HG03565 (cell line): Measurements from ENCODE around the gene PTPN1.

Source experiments
- ATAC-seq: cut with Tn5 transposase; IDR thresholded peaks from one replicate; pipeline ENCODE4 v1.9.1; 2021; ENCODE audit warnings: mild to moderate bottlenecking, moderate library complexity; ENCODE audit not compliant: unreplicated experiment

PTPN1 gene

DNA sequence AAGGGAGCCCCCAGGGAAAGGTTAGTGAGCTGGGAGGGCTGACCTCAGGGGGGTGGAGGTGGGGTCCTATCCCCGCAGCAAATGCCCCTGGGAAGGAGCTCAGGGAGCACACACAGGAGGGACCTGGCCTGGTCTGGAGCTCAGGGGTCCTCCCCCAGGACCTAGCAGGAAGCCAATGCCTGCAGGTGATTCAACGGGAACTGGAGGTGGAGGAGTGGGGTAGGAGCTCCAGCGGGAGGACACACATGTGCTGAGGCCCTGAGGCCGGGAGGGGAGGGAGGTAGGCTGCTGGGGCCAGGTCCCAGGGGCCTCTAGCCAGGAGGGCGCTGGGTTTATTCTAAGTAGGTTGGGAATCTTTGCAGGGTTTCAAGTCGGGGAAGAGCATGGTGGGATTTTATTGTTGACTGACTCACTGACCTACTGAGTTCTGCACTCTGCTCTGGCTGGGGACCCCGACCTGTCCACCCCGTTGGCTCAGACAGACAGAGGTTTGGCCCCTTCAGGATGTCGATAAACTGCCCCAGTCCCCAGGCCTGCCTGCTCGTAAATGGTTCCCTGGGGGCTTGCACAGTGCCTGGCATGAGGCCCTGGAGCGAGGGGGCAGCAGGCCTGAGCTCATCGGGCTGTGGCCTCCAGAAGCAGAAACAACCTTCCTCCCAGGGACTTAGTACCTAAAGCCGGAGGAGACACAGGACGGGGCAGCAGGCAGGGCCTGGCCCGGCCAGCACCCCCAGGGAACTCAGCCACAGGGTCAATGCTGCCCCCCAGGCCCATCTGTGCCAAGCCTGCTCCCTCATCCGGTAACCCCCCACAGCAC lies 118.9 kb downstream of the PTPN1 start:
- no peak for ATAC-seq

DNA sequence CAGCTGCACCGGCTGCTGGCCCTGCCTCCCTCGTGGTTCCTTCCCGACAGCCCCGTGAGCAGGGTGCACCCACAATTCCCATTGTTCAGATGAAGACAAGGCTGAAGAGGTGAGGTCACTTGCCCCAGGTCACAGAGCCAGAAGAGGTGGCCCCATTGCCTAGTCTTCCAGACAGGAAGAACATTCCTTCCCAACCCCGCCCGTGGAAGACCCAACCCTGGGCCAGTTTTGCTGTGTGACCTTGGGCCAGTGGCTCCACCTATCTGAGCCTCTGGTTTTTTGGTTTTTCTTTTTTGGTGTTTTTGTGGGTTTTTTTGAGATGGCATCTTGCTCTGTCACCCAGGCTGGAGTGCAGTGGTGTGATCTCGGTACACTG lies 119.5 kb downstream of the PTPN1 start:
- no peak for ATAC-seq

DNA sequence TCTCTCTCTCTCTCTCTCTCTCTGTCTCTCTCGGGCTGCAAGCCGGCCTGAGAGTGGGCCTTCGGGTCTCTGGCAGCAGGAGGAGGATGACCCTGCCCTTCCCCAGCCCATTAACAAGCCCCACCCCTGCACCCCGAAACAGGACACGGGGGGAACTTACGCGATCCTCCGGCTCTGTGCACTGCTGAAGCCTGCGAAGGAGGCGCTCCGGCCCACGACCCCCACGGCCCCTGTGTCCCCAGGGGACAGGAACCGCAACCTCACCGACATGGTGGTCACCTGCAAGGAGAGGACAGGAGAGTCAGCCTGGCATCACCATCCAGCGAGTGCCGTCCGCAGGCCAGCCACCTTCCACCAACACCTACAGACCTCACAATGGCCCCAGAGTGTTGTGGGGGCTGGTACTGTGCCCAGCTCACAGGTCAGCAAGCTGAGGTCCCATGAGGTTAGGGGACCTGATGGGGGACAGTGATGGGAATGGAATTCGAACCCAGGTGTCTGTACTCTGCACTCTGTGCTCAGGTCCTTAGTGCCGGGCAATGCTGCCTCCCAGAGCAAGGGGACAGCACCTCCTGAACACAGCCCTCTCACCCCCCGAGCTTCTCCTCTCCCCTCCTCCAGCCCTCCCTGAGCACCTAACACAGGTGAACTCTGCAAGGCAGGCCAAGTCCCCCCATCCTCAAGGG lies 120.5 kb downstream of the PTPN1 start:
- ATAC-seq = no peak

DNA sequence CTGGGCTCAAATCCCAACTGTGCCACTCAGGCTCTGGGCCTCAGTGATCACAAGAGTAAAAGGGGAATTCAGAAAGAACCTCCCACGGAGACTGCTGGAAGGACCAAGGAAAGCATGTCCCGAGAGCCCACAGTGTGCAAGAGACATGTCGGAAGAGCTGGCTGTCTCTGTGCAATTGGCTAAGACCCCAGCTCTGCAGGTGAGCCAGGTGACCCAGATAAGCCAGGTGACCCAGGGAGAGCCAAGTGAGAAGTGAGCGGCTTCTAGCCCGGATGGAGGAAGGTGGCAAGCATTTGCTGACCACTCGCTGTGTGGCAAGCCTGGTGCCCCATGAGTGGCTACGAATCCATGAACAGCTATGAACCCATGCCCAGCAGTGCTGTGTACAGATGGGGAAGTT lies 122.1 kb downstream of the PTPN1 start:
- ATAC-seq = no peak

DNA sequence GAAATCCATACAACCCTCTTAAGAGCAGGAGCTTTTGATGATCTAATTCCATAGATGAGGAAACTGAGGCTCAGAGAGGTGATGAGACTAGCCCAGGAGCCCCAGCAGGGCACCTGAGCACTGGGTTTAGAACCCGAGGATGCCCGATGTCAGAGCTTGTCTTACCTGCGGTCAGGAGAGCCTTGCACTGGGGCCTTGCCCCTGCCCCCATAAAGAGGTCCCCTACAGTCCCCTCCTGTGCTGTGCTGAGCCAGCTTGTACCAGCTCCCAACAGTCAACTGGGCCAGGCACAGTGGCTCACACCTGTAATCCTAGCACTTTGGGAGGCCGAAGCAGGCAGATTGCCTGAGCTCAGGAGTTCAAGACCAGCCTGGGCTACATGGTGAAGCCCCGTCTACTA lies 122.5 kb downstream of the PTPN1 start:
- no peak for ATAC-seq

DNA sequence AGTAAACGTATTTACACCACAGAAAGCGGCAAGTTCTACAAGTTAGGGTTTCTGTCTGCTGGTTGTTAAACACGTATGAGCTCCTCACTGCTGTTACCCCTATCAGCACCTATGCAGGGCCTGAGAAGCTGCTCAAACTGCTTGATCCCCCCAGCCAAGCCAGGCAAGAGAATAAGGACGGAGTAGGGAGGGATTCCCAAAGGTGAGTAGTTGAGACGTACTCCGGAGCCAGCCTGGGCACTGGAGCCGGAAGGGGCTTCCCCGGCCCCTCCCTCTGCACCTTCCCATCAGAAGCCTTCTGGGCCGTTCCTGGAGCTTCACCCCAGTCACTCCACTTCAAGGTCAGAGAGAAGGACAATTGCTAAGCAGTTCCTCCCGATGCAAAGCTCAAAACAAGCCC lies 123.2 kb downstream of the PTPN1 start:
- no peak for ATAC-seq

DNA sequence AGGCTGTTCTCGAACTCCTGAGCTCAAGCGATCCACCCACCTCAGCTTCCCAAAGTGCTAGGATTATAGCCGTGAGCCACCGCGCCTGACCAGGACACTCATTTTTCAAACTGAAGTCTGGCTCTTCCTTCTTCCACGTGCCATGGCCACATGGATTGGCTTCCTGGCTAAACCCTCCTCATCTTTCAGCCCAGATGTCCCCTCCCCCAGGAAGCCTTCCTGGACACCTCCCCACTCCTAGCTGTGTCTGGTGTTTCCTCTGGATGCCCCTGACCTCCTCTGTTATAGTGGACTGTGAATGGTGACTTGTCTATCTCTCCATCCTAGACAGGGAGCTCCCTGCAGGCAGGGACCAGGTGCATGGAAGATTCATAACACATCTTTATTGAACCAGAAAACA lies 124.0 kb downstream of the PTPN1 start:
- no peak for ATAC-seq
